Raji (cell line): ENCODE measurements around the gene WDPCP.

Experiments
- POLR2A ChIP-seq: IDR thresholded peaks from 2 replicates; pipeline ENCODE4 v1.6.1; 2011; ENCODE audit warnings: low read depth, low read length, control low read depth; ENCODE audit not compliant: insufficient read depth

WDPCP gene

GRCh38 chr2:63600881-63601460 lies 12.7 kb upstream of the WDPCP start:
- no peak for TF ChIP-seq POLR2A

- TF ChIP-seq POLR2A: no peak
Measured at GRCh38 chr2:63598981-63599380, 10.7 kb upstream of the WDPCP start.

- no peak for TF ChIP-seq POLR2A
Measured at GRCh38 chr2:63596401-63596883, 8.2 kb upstream of the WDPCP start.

- no peak for TF ChIP-seq POLR2A
Measured at GRCh38 chr2:63594660-63595059, 6.4 kb upstream of the WDPCP start.

GRCh38 chr2:63591566-63592175 lies 3.4 kb upstream of the WDPCP start:
- TF ChIP-seq POLR2A: no peak

GRCh38 chr2:63590626-63591408 lies 2.5 kb upstream of the WDPCP start:
- no peak for TF ChIP-seq POLR2A

- no peak for TF ChIP-seq POLR2A
Measured at GRCh38 chr2:63589148-63589958, 1.1 kb upstream of the WDPCP start.

GRCh38 chr2:63587814-63588384 lies 378 bp downstream of the WDPCP start:
- no peak for TF ChIP-seq POLR2A

GRCh38 chr2:63582873-63583272 lies 5.4 kb downstream of the WDPCP start:
- TF ChIP-seq POLR2A: no peak

GRCh38 chr2:63581298-63581961 lies 6.8 kb downstream of the WDPCP start:
- TF ChIP-seq POLR2A: no peak

GRCh38 chr2:63580651-63581297 lies 7.5 kb downstream of the WDPCP start:
- no peak for TF ChIP-seq POLR2A

- TF ChIP-seq POLR2A: no peak
Measured at GRCh38 chr2:63578767-63579166, 9.5 kb downstream of the WDPCP start.

GRCh38 chr2:63576546-63576945 lies 11.7 kb downstream of the WDPCP start:
- TF ChIP-seq POLR2A: no peak

GRCh38 chr2:63572001-63572400 lies 16.3 kb downstream of the WDPCP start:
- no peak for TF ChIP-seq POLR2A
